DND-41 (cell line): ENCODE data around the gene CRHR2.

Source experiments
- ATAC-seq: fragments of 200-7000 bp; cut with Tn5 transposase; 3 replicates; pipeline ENCODE4 v1.9.1; 2021; ENCODE audit warnings: low read depth; ENCODE audit not compliant: insufficient read depth
- DNase-seq: peaks from one replicate; pipeline ENCODE4 v3.0.0-alpha.2; 2020
- H2AFZ ChIP-seq: 2 replicates; pipeline ENCODE4 v1.6.0; 2012; ENCODE audit warnings: low read depth, low read length
- H3K27ac ChIP-seq: 2 replicates; pipeline ENCODE4 v1.5.1; 2012; ENCODE audit warnings: low read length, inconsistent platforms
- H3K27me3 ChIP-seq: fragments of 200-600 bp; sonication (generic); 2 replicates; pipeline ENCODE4 v1.6.0; 2012; ENCODE audit warnings: low read length, mild to moderate bottlenecking, inconsistent platforms; ENCODE audit not compliant: insufficient read depth, poor library complexity
- H3K36me3 ChIP-seq: 2 replicates; pipeline ENCODE4 v1.5.1; 2012; ENCODE audit warnings: low read length, inconsistent platforms; ENCODE audit not compliant: insufficient read depth
- H3K4me1 ChIP-seq: 2 replicates; pipeline ENCODE4 v1.5.1; 2012; ENCODE audit warnings: mild to moderate bottlenecking, low read length; ENCODE audit not compliant: insufficient read depth
- H3K4me2 ChIP-seq: 2 replicates; pipeline ENCODE4 v1.6.0; 2012; ENCODE audit warnings: mild to moderate bottlenecking, moderate library complexity, low read length, inconsistent platforms; ENCODE audit not compliant: insufficient read depth
- H3K4me3 ChIP-seq, 2 experiments: fragments of 200-600 bp in 1 of 2; shearing (Covaris generic) in 1 of 2; 2 replicates each; pipeline ENCODE4 v1.5.1; 2012 to 2016; ENCODE audit warnings: inconsistent platforms in 2 of 2, low read length in 2 of 2, mild to moderate bottlenecking in 2 of 2, low read depth in 1 of 2, moderate library complexity in 1 of 2
- H3K79me2 ChIP-seq: 2 replicates; pipeline ENCODE4 v1.6.0; 2012; ENCODE audit warnings: low read length, inconsistent platforms; ENCODE audit not compliant: insufficient read depth
- H3K9ac ChIP-seq: 2 replicates; pipeline ENCODE4 v1.6.0; 2012; ENCODE audit warnings: low read depth, mild to moderate bottlenecking, inconsistent platforms, low read length, moderate library complexity
- H3K9me3 ChIP-seq: 2 replicates; pipeline ENCODE4 v1.5.1; 2012; ENCODE audit warnings: low read length, moderate library complexity, mild to moderate bottlenecking, inconsistent platforms; ENCODE audit not compliant: insufficient read depth, severe bottlenecking
- H4K20me1 ChIP-seq: 2 replicates; pipeline ENCODE4 v1.6.0; 2012; ENCODE audit warnings: low read length; ENCODE audit not compliant: insufficient read depth
- EZH2 ChIP-seq: IDR thresholded peaks from 3 replicates; pipeline ENCODE4 v1.6.1; 2012; ENCODE audit warnings: borderline replicate concordance, low read depth, mild to moderate bottlenecking, moderate library complexity, low read length, inconsistent platforms; ENCODE audit not compliant: severe bottlenecking
- TF ChIP-seq, protein P1 (sequence below): IDR thresholded peaks from 2 replicates; pipeline ENCODE4 v1.5.1; 2012; ENCODE audit warnings: borderline replicate concordance, low read length, moderate library complexity, mild to moderate bottlenecking; ENCODE audit not compliant: poor library complexity, severe bottlenecking; ENCODE audit errors: extremely low read depth

The CRHR2 gene

DNA sequence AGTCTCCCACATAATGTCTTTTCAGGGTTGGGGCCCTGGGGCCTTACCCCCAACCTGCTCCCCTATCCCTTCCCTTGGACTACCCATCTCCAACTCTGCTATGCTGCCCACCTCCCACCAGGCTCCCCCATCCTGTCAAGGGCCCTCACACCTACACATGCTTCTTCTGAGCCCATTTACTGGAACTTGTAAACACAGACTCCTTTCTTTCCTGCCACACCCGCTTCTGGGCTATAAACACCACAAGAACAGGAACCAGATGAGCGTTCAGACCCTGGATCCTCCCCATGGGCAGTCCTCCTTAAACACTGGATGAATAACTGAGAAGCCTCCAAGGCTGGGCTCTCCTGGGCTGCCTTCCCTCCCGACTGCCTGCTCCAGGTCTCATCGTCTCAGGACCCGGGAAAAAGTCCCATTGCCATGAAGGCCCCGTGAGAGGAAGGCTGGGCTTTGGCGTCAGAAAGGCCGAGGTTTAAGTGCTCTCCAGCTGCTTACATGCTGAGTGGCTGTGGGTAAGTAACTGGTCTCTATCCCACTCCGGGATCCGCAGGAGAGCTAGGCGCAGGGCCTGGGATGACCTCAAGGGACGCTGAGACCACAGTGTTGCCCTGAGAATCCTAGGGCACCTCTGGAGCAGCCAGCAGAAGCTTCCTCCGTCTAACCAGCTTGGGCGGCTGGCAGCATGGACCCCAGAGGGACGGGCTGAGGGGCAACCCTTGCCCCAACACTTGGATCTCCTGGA is 15.6 kb upstream of the CRHR2 start:
- DNase-seq (no peak), ATAC-seq (no peak)
- Histone ChIP-seq H3K79me2 (no peaks in the 10 kb centered on the region), H4K20me1 (peaks cover 7% of the 10 kb centered on the region; the same call in 1 of the 2 replicates), H3K4me3 (no peak overlapping the region), H3K9ac (no peak overlapping the region), H2AFZ (no peak overlapping the region), H3K9me3 (no peaks in the 10 kb centered on the region), H3K4me2 (no peak overlapping the region), H3K27me3 (peaks cover 16% of the 10 kb centered on the region), H3K27ac (no peak overlapping the region), H3K4me1 (no peaks in the 10 kb centered on the region), H3K36me3 (no peaks in the 10 kb centered on the region)
- TF ChIP-seq EZH2: no peak
- TF ChIP-seq, protein P1, sequence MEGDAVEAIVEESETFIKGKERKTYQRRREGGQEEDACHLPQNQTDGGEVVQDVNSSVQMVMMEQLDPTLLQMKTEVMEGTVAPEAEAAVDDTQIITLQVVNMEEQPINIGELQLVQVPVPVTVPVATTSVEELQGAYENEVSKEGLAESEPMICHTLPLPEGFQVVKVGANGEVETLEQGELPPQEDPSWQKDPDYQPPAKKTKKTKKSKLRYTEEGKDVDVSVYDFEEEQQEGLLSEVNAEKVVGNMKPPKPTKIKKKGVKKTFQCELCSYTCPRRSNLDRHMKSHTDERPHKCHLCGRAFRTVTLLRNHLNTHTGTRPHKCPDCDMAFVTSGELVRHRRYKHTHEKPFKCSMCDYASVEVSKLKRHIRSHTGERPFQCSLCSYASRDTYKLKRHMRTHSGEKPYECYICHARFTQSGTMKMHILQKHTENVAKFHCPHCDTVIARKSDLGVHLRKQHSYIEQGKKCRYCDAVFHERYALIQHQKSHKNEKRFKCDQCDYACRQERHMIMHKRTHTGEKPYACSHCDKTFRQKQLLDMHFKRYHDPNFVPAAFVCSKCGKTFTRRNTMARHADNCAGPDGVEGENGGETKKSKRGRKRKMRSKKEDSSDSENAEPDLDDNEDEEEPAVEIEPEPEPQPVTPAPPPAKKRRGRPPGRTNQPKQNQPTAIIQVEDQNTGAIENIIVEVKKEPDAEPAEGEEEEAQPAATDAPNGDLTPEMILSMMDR: no peak

DNA sequence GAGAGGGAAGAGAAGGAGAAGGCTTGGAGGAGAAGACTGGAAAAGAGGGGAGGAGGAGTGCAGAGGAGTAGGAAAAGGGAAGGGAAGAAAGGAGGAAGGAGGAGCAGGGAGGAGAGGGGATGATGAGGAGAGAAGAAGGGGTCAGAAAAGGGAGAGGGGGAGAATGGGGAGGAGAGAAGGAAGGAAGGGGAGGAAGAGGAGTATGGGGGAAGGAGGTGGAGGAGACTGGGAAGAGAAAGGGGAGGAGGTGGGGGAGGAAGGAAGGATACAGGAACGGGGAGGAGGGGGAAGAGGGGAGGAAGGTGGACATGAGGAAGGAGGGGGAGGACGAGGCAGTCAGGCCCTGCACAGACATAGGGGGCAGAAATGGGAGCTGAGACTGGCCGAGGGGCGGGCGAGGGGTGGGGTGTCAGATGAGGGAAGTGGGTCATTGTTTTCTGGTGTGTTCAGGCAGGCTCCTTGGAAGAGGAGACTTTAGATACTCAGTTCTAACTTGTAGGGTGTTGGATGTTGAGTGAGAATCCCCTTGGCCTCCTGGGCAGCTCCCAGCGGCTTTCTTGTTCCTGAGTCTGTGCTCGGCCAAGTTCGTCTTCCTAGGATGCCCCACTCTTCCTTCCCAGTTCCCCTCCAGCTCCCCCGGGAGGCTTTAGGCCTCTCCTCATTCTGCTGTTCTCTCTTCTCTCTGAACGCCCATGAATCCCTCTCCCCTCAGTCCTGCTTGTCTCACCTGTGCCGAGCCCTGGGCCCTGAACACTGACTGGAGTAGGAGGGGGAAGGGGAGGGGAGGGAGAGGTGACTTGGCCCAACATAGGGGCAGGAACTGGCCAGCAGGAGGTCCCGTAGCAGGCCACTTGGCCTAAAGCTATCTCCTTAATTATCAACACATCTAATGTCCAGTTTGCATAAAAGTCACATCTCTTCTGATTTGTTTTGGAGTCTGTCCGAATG is 12.8 kb upstream of the CRHR2 start:
- no peak for ATAC-seq
- no peak overlapping the region for H3K9ac ChIP-seq
- TF ChIP-seq EZH2: no peak
- TF ChIP-seq, protein P1: no peak
- no peaks in the 10 kb centered on the region for H3K4me1 ChIP-seq
- H3K4me2 ChIP-seq: no peak overlapping the region
- no peaks in the 10 kb centered on the region for H3K79me2 ChIP-seq
- H3K27me3 ChIP-seq: peaks cover 10% of the 10 kb centered on the region
- H3K4me3 ChIP-seq: no peak overlapping the region
- no peaks in the 10 kb centered on the region for H3K9me3 ChIP-seq
- no peak overlapping the region for H3K27ac ChIP-seq
- no peaks in the 10 kb centered on the region for H3K36me3 ChIP-seq
- no peak for DNase-seq
- peaks cover 3% of the 10 kb centered on the region; the same call in 1 of the 2 replicates for H4K20me1 ChIP-seq
- H2AFZ ChIP-seq: no peak overlapping the region

DNA sequence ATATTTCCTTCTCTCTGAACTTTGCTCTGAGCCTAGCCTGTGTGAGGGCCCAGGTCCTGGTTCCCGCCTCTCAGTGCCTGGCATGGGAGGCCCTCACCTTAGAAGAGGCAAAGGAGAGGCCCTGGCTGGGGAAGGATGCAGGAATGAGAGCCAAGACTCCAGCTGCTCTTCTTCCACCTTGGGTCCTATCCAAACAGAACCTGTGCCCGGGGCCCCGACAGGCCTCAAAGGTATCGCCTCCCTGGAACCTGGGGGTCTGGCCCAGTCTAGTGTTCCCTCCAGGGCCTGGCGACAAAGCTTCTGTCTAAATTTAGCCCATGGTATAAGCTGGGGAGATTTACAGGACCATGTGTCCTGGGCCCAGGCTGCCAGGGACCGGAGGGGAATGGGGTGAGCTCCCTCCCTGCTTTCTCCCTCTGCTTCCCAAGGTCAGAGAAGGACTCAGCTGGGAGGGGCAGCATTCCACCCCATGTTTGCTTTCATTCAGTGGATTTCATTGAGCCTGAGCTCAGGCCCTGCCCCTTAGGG is 12.0 kb upstream of the CRHR2 start:
- H3K9me3 ChIP-seq: no peaks in the 10 kb centered on the region
- DNase-seq (no peak), ATAC-seq (no peak)
- no peak overlapping the region for H3K9ac ChIP-seq
- H3K4me2 ChIP-seq: no peak overlapping the region
- no peaks in the 10 kb centered on the region for H3K36me3 ChIP-seq
- H2AFZ ChIP-seq: no peak overlapping the region
- H3K27ac ChIP-seq: no peak overlapping the region
- no peaks in the 10 kb centered on the region for H3K4me1 ChIP-seq
- H3K4me3 ChIP-seq: no peak overlapping the region
- TF ChIP-seq EZH2: no peak
- TF ChIP-seq, protein P1: no peak
- H3K79me2 ChIP-seq: no peaks in the 10 kb centered on the region
- peaks cover 10% of the 10 kb centered on the region for H3K27me3 ChIP-seq
- peaks cover 3% of the 10 kb centered on the region; the same call in 1 of the 2 replicates for H4K20me1 ChIP-seq
